Stimulated activated CD4-positive, alpha-beta T cell treated with anti-CD3 and anti-CD28 coated beads, Interleukin-2, amount 100 ng/mL, for 48 hours (primary cell): ENCODE data around the gene CNR2.
"Not testable (repeated sequence)": the region's sequence is repeated elsewhere in the genome, so short reads cannot be mapped to it uniquely, and the experiment has no call there.

Experiments used
- DNase-seq, 2 donors: peaks; one replicate each; pipeline ENCODE4 v3.0.0-alpha.2; 2020

Gene CNR2

GRCh38 chr1:23913212-23913880, at the start of gene CNR2:
CNR2 (minus strand) TSS chr1:23913362; CDS start chr1:23875617, 37,745 bp downstream.
- DNase-seq, result no peak

GRCh38 chr1:23960291-23961020, 47.3 kb upstream of the CNR2 start:
- DNase-seq, result no peak

- peak; percentile 91 to 96 for DNase-seq
Measured at GRCh38 chr1:23959461-23960290, 46.5 kb upstream of the CNR2 start, which contains the start of gene PNRC2. PNRC2 (plus strand) TSS chr1:23959828; CDS start chr1:23961458, 1,630 bp downstream.

- peak; percentile 78 to 84 for DNase-seq
Measured at GRCh38 chr1:23958810-23959460, 45.8 kb upstream of the CNR2 start.

GRCh38 chr1:23958040-23958809, 45.1 kb upstream of the CNR2 start:
- not testable (repeated sequence) for DNase-seq

GRCh38 chr1:23957096-23957495, 43.9 kb upstream of the CNR2 start:
- no peak for DNase-seq

GRCh38 chr1:23953020-23953419, 39.9 kb upstream of the CNR2 start:
- DNase-seq, result no peak

GRCh38 chr1:23947366-23947765, 34.2 kb upstream of the CNR2 start:
- DNase-seq, result no peak

GRCh38 chr1:23936481-23937176, 23.5 kb upstream of the CNR2 start:
- no peak for DNase-seq

GRCh38 chr1:23931491-23931880, 18.3 kb upstream of the CNR2 start:
- no peak for DNase-seq

- no peak for DNase-seq
Measured at GRCh38 chr1:23930861-23931490, 17.8 kb upstream of the CNR2 start.

- DNase-seq, result no peak
Measured at GRCh38 chr1:23930270-23930669, 17.1 kb upstream of the CNR2 start.

- no peak for DNase-seq
Measured at GRCh38 chr1:23928789-23929188, 15.6 kb upstream of the CNR2 start.

- DNase-seq, result no peak
Measured at GRCh38 chr1:23927097-23927496, 13.9 kb upstream of the CNR2 start.

- DNase-seq, result no peak
Measured at GRCh38 chr1:23925279-23925678, 12.1 kb upstream of the CNR2 start.

- DNase-seq, result no peak
Measured at GRCh38 chr1:23924601-23925000, 11.4 kb upstream of the CNR2 start.

- DNase-seq, result no peak
Measured at GRCh38 chr1:23923592-23924499, 10.7 kb upstream of the CNR2 start.

GRCh38 chr1:23922321-23922943, 9.3 kb upstream of the CNR2 start:
- no peak for DNase-seq
